GM18951 (cell line): ENCODE results near the gene BCL7B.

Experiments used
- POLR2A ChIP-seq: IDR thresholded peaks from 4 replicates; pipeline ENCODE4 v1.6.1; 2011; ENCODE audit warnings: mild to moderate bottlenecking; ENCODE audit not compliant: insufficient read length, insufficient read depth; ENCODE audit errors: extremely low read depth
- in situ Hi-C: fragments of 300-500 bp; cut with MboI; formaldehyde crosslinking; loops from one replicate; pipeline ENCODE4 v1.12.0; 2022; ENCODE audit warnings: low sequenced_read_pairs, mixed read lengths, inconsistent platforms; ENCODE audit not compliant: unreplicated experiment

Gene BCL7B

DNA sequence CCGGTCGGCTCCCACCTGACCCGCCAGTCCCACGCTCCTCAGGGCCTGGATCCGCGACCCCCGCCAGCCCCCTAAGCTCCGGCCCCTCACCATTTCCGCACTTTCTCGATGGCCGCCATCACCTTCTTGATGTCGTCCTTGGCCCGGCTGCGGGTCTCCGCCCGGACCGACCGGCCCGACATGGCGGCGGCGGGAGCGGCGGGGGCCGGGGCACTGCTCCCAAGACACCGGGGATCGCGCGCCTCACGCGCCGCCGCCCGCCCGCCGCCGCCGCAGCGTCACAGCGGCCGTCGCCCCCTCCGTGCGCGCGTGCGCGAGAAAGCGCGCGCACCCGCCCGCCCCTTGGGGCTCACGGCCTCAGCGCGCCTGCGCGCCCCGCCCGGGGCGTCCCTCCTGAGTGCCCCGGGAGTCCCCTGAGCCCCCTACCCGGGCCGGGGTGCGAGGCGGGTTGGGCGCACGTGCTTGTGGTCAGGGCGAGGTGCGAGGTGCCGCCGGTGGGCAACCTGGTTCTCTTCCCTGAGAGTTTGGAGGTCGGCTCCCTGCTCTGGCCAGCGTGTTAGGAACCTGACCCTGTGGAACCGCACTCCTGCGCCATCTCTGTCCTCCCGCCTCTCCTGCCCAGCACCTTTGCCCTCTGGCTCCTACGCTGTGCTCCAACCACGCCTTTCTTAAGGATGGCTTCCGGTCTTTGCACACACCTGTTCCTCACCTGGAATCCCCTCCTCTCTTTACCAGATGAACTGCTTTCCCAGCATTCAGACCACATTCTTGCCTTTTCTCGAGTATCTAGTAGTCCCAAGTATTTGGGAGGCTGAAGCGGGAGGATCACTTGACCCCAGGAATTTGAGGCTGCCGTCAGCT is at the start of gene BCL7B:
TSS of gene BCL7B (minus strand) at position 294 of the 861 bp plus-strand sequence. CDS start at position 182, 112 bp downstream.
- TF ChIP-seq POLR2A = peak; percentile 84
- in situ Hi-C loops = no loop called here

GRCh38 chr7:73605601-73606220 is 48.2 kb upstream of the BCL7B start:
- no peak for TF ChIP-seq POLR2A
- in situ Hi-C loops = loop anchor here (10.0 to 25.0 kb wide), 2 partner anchors 109 to 257 kb away; partner anchors contain the start of genes STX1A and TMEM270

GRCh38 chr7:73602721-73603651 is 45.5 kb upstream of the BCL7B start:
- TF ChIP-seq POLR2A = no peak
- in situ Hi-C loops = loop anchor here (10.0 to 25.0 kb wide), 2 partner anchors 112 to 259 kb away; partner anchors contain the start of genes STX1A and TMEM270

GRCh38 chr7:73599916-73600315 is 42.4 kb upstream of the BCL7B start:
- in situ Hi-C loops = loop anchor here (10.0 to 25.0 kb wide), 2 partner anchors 115 to 262 kb away; partner anchors contain the start of genes STX1A and TMEM270
- TF ChIP-seq POLR2A = no peak

GRCh38 chr7:73599151-73599882 is 41.8 kb upstream of the BCL7B start:
- TF ChIP-seq POLR2A = no peak
- in situ Hi-C loops = no loop called here

GRCh38 chr7:73597978-73598782 is 40.7 kb upstream of the BCL7B start:
- no peak for TF ChIP-seq POLR2A
- in situ Hi-C loops = no loop called here

- in situ Hi-C loops = no loop called here
- no peak for TF ChIP-seq POLR2A
Measured at GRCh38 chr7:73596191-73597065, 38.9 kb upstream of the BCL7B start.

- no peak for TF ChIP-seq POLR2A
- in situ Hi-C loops = no loop called here
Measured at GRCh38 chr7:73595358-73595757, 37.9 kb upstream of the BCL7B start.

GRCh38 chr7:73593207-73594045 is 35.9 kb upstream of the BCL7B start:
- in situ Hi-C loops = no loop called here
- no peak for TF ChIP-seq POLR2A

DNA sequence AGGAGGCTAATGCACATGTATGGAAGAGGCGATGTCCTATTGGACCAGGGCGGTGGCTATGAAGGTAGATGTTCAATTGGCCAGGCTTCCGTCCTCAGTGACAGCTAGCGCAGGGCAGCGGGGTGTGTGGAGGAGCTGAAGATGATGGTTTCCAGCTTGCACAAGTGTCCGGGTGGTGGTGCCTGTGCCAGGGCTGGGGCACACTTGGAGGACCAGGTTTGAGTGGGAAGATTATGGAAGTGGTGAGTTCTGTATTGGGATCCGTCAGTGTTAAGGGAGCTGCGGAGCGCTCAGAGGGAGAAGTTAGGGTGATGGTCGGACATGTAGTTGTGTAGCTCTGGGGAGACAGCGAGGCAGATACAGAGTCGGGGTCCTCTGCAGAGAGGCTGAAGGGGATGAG is 29.4 kb upstream of the BCL7B start:
- no peak for TF ChIP-seq POLR2A
- in situ Hi-C loops = no loop called here
